Caco-2 (cell line): ENCODE data around the gene NPW. TPM values are rescaled to one million over a fixed set of nuclear protein-coding genes. Genes with fewer than 3 reads are reported as not detected.

ENCODE experiments used
- BruUV-seq: library from RNA; stranded (reverse); fragments of 400-500 nt; replicated peaks from 2 replicates; lab custom pipeline; 2021; lab: Mats Ljungman, UMichigan
- CTCF ChIA-PET: fragments of 300-600 bp; sonication (Branson Sonifier 250); formaldehyde crosslinking; loops from one replicate; lab custom pipeline; 2022; ENCODE audit warnings: antibody characterized with exemption; lab: Charles Lee
- POLR2A ChIA-PET: fragments of 300-600 bp; sonication (Branson Sonifier 250); formaldehyde crosslinking; loops from one replicate; lab custom pipeline; 2022; ENCODE audit warnings: antibody characterized with exemption; lab: Charles Lee
- DNase-seq, 2 experiments: peaks; one replicate each; pipeline versions ENCODE4 v3.0.0 to v3.0.0-alpha.2; 2020 to 2022
- H3K27me3 ChIP-seq: replicated peaks from 2 replicates; pipeline ENCODE4 v1.6.0; 2011; ENCODE audit warnings: low read length; ENCODE audit not compliant: control insufficient read depth, insufficient read depth
- H3K36me3 ChIP-seq: 2 replicates; pipeline ENCODE4 v1.5.1; 2011; ENCODE audit warnings: low read length; ENCODE audit not compliant: control insufficient read depth, insufficient read depth
- H3K4me1 ChIP-seq: fragments of 250-450 bp; sonication (Bioruptor Pico); 2 replicates; pipeline ENCODE4 v1.5.1; 2020; ENCODE audit warnings: mild to moderate bottlenecking
- H3K4me3 ChIP-seq: 2 replicates; pipeline ENCODE4 v1.5.1; 2011; ENCODE audit warnings: low read depth, mild to moderate bottlenecking, control low read depth, low read length
- H3K9me3 ChIP-seq: fragments of 250-450 bp; sonication (Bioruptor Pico); 2 replicates; pipeline ENCODE4 v1.5.1; 2020; ENCODE audit warnings: mild to moderate bottlenecking, moderate library complexity
- H3K27ac Mint-ChIP-seq: one replicate; pipeline ENCODE4 v1.8.0; 2022; ENCODE audit warnings: mixed read lengths; ENCODE audit not compliant: unreplicated experiment
- H3K27me3 Mint-ChIP-seq: one replicate; pipeline ENCODE4 v1.8.0; 2022; ENCODE audit warnings: mixed read lengths; ENCODE audit not compliant: insufficient read depth, unreplicated experiment
- H3K36me3 Mint-ChIP-seq: one replicate; pipeline ENCODE4 v1.8.0; 2022; ENCODE audit warnings: mild to moderate bottlenecking, mixed read lengths; ENCODE audit not compliant: insufficient read depth, unreplicated experiment
- H3K4me1 Mint-ChIP-seq: one replicate; pipeline ENCODE4 v1.8.0; 2022; ENCODE audit warnings: low read depth, mixed read lengths; ENCODE audit not compliant: unreplicated experiment
- H3K4me3 Mint-ChIP-seq: one replicate; pipeline ENCODE4 v1.8.0; 2022; ENCODE audit warnings: mild to moderate bottlenecking, moderate library complexity, mixed read lengths; ENCODE audit not compliant: unreplicated experiment
- H3K9me3 Mint-ChIP-seq: one replicate; pipeline ENCODE4 v1.8.0; 2022; ENCODE audit warnings: mixed read lengths; ENCODE audit not compliant: unreplicated experiment
- intact Hi-C: fragments of 100-400 bp; cut with micrococcal nuclease; formaldehyde crosslinking; loops from one replicate; pipeline ENCODE4 v1.10.0; 2022; ENCODE audit not compliant: unreplicated experiment
- total RNA-seq: library from RNA; stranded (reverse); gene quantifications from 2 replicates; pipeline ENCODE4 v1.2.3, GENCODE V29; 2022
- TF ChIP-seq, protein P1 (sequence below), 2 experiments: fragments of 200-600 bp in 1 of 2; IDR thresholded peaks; 1 replicate in 1 of 2; 2 replicates in 1 of 2; pipeline versions ENCODE4 v1.5.1 to v1.8.0; 2011 to 2022; ENCODE audit warnings: antibody characterized with exemption in 1 of 2, control low read depth in 1 of 2, inconsistent platforms in 1 of 2, low read depth in 1 of 2, low read length in 1 of 2, mild to moderate bottlenecking in 1 of 2, moderate library complexity in 1 of 2; ENCODE audit not compliant: insufficient read depth in 1 of 2, severe bottlenecking in 1 of 2, unreplicated experiment in 1 of 2

Gene NPW
- total RNA-seq, 1 experiment from 2014 or later: 6.1 TPM

DNA sequence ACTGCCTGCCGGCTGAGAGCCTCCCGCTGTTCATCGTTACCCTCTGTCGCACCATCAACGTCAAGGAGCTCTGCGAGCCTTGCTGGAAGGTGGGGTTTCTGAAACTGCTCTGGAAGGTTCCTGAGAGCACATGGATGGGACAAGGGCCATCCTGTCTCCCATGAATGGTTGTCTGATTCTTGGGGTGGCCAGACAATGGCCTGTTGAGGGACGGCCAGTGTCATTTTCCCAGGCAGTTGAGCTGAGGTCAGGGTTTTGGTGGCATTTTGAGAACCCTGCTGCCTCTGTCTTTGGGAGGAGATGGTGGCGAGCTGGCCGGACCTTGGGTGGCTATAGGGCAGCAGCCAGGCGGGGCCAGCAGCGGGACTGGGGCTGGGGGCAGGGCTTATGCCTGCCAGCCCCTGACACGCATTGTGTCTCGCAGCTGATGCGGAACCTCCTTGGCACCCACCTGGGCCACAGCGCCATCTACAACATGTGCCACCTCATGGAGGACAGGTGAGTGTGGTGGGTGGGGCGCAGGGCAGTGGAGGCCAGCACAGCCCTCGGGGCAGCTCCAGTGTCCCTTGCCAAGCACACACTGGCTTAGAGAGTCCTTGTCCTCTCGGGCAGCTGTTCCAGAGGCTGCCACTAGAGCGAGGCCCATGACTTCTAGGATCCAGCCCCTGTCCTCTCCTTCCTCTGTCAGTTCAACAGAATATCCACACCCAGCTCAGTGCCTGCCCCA lies 37.3 kb downstream of the NPW start:
- no peak overlapping the region for H3K4me3 Mint-ChIP-seq
- H3K27me3 ChIP-seq: no peaks in the 10 kb centered on the region
- no peak overlapping the region for H3K4me3 ChIP-seq
- H3K9me3 ChIP-seq: no peaks in the 10 kb centered on the region
- H3K27me3 Mint-ChIP-seq: no peaks in the 10 kb centered on the region
- no peaks in the 10 kb centered on the region for H3K9me3 Mint-ChIP-seq
- H3K27ac Mint-ChIP-seq: no peak overlapping the region
- ChIA-PET CTCF (interaction anchor here (1.0 to 2.4 kb wide), 2 partner anchors 33 to 34 kb away, joined by 5 to 13 read pairs; no protein-coding TSS in a partner anchor), POLR2A (interaction anchor here (0.6 kb wide), 1 partner anchor 130 kb away, joined by 5 read pairs; no protein-coding TSS in a partner anchor)
- no peaks in the 10 kb centered on the region for H3K4me1 Mint-ChIP-seq
- no peaks in the 10 kb centered on the region for H3K4me1 ChIP-seq
- TF ChIP-seq, protein P1, sequence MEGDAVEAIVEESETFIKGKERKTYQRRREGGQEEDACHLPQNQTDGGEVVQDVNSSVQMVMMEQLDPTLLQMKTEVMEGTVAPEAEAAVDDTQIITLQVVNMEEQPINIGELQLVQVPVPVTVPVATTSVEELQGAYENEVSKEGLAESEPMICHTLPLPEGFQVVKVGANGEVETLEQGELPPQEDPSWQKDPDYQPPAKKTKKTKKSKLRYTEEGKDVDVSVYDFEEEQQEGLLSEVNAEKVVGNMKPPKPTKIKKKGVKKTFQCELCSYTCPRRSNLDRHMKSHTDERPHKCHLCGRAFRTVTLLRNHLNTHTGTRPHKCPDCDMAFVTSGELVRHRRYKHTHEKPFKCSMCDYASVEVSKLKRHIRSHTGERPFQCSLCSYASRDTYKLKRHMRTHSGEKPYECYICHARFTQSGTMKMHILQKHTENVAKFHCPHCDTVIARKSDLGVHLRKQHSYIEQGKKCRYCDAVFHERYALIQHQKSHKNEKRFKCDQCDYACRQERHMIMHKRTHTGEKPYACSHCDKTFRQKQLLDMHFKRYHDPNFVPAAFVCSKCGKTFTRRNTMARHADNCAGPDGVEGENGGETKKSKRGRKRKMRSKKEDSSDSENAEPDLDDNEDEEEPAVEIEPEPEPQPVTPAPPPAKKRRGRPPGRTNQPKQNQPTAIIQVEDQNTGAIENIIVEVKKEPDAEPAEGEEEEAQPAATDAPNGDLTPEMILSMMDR (IDR thresholded peaks at IDR 0.05; ENCODE audit: insufficient read depth in 1 of 2, low read depth in 1 of 2, low read length in 1 of 2, severe bottlenecking in 1 of 2, unreplicated experiment in 1 of 2): peak; percentile 21 to 29
- H3K36me3 ChIP-seq: no peaks in the 10 kb centered on the region
- DNase-seq: peak in 1 of 2 experiments; percentile 33
- intact Hi-C loops: loop anchor here (1.0 to 2.0 kb wide), 2 partner anchors 34 kb away; no protein-coding TSS in a partner anchor
- H3K36me3 Mint-ChIP-seq: peaks cover 16% of the 10 kb centered on the region
- no TSS peak for BruUV-seq

DNA sequence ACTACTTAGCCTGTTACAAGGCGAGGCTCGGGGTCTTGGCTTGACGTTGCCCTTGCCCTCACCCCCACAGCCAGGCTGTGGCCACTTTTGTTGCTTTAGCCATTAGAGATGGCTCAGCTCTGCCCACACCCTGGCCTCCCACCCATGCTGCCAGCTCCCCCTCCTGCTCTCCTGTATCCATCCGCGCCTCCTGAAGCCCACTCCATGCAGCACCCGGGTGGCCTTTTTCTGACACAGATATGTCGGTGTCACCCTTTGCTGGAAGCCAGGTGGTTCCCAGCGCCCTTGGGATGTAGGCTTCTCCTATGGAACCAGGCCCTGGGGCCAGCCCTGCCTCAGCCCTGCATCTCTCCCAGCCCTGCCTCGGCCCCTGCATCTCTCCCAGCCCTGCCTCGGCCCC lies 37.9 kb downstream of the NPW start:
- Histone ChIP-seq H3K27me3 (no peaks in the 10 kb centered on the region), H3K36me3 (no peaks in the 10 kb centered on the region), H3K4me1 (no peaks in the 10 kb centered on the region), H3K9me3 (no peaks in the 10 kb centered on the region), H3K4me3 (no peak overlapping the region)
- no TSS peak for BruUV-seq
- intact Hi-C loops: loop anchor here (2.0 kb wide), 1 partner anchor 33 kb away; no protein-coding TSS in a partner anchor
- CTCF ChIA-PET: interaction anchor here (1.0 to 2.4 kb wide), 2 partner anchors 33 to 34 kb away, joined by 5 to 13 read pairs; no protein-coding TSS in a partner anchor
- no peaks in the 10 kb centered on the region for H3K4me1 Mint-ChIP-seq
- H3K4me3 Mint-ChIP-seq: no peak overlapping the region
- no peaks in the 10 kb centered on the region for H3K27me3 Mint-ChIP-seq
- peaks cover 16% of the 10 kb centered on the region for H3K36me3 Mint-ChIP-seq
- H3K27ac Mint-ChIP-seq: no peak overlapping the region
- H3K9me3 Mint-ChIP-seq: no peaks in the 10 kb centered on the region
- TF ChIP-seq, protein P1 (IDR thresholded peaks at IDR 0.05; ENCODE audit: insufficient read depth in 1 of 2, low read depth in 1 of 2, low read length in 1 of 2, severe bottlenecking in 1 of 2, unreplicated experiment in 1 of 2): no peak
- DNase-seq: no peak
- POLR2A ChIA-PET: no interaction called here

DNA sequence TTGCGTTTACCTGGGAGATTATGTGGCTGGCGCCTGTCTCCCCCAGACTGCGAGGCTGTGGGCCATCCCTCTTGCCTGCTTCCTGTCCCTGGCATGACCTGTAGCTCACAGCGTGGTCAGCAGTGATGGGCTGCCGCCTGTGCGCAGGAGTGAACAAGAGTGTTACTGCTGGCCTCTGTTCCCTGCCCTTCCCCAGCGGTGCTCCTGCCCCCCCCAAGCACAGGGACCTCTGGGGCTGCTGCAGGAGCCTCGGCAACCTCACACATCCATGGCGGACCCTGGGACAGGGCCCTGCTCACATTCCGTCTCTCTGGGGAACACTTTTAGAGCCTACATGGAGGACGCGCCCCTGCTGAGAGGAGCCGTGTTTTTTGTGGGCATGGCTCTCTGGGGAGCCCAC lies 38.8 kb downstream of the NPW start:
- Histone ChIP-seq H3K36me3 (no peaks in the 10 kb centered on the region), H3K4me3 (no peak overlapping the region), H3K4me1 (no peaks in the 10 kb centered on the region), H3K9me3 (no peaks in the 10 kb centered on the region), H3K27me3 (no peaks in the 10 kb centered on the region)
- ChIA-PET CTCF (interaction anchor here (0.7 kb wide), 1 partner anchor 23 kb away, joined by 3 read pairs; no protein-coding TSS in a partner anchor), POLR2A (no interaction called here)
- TF ChIP-seq, protein P1 (IDR thresholded peaks at IDR 0.05; ENCODE audit: insufficient read depth in 1 of 2, low read depth in 1 of 2, low read length in 1 of 2, severe bottlenecking in 1 of 2, unreplicated experiment in 1 of 2): no peak
- intact Hi-C loops: no loop called here
- no peak overlapping the region for H3K4me3 Mint-ChIP-seq
- no peaks in the 10 kb centered on the region for H3K9me3 Mint-ChIP-seq
- no peaks in the 10 kb centered on the region for H3K4me1 Mint-ChIP-seq
- BruUV-seq: no TSS peak
- no peak for DNase-seq
- H3K36me3 Mint-ChIP-seq: peaks cover 16% of the 10 kb centered on the region
- H3K27me3 Mint-ChIP-seq: no peaks in the 10 kb centered on the region
- H3K27ac Mint-ChIP-seq: no peak overlapping the region
